Measurements from ENCODE around the gene PDE6C.

Gene PDE6C

GRCh38 chr10:93612311-93612710 lies at the start of gene PDE6C:
PDE6C (plus strand) TSS chr10:93612537; CDS start chr10:93612726, 189 bp downstream.
- DNase-seq, result no peak

GRCh38 chr10:93565446-93565845 lies 46.9 kb upstream of the PDE6C start:
- DNase-seq, result no peak

- DNase-seq, result no peak
Measured at GRCh38 chr10:93566435-93567276, 45.7 kb upstream of the PDE6C start, which contains the start of gene FFAR4. FFAR4 (plus strand) TSS chr10:93566665; CDS start chr10:93566721, 56 bp downstream.

GRCh38 chr10:93567277-93568104 lies 44.8 kb upstream of the PDE6C start:
- no peak for DNase-seq

GRCh38 chr10:93568105-93568390 lies 44.3 kb upstream of the PDE6C start:
- DNase-seq, result no peak

GRCh38 chr10:93570383-93570782 lies 42.0 kb upstream of the PDE6C start:
- DNase-seq, result no peak

- no peak for DNase-seq
Measured at GRCh38 chr10:93572606-93573005, 39.7 kb upstream of the PDE6C start.

GRCh38 chr10:93573051-93573909 lies 39.1 kb upstream of the PDE6C start:
- DNase-seq, result no peak

- no peak for DNase-seq
Measured at GRCh38 chr10:93573924-93574323, 38.4 kb upstream of the PDE6C start.

- DNase-seq, result no peak
Measured at GRCh38 chr10:93576888-93577287, 35.4 kb upstream of the PDE6C start.

GRCh38 chr10:93577565-93577964 lies 34.8 kb upstream of the PDE6C start:
- DNase-seq, result no peak

GRCh38 chr10:93579089-93579488 lies 33.2 kb upstream of the PDE6C start:
- no peak for DNase-seq

- no peak for DNase-seq
Measured at GRCh38 chr10:93579985-93580711, 32.2 kb upstream of the PDE6C start.

GRCh38 chr10:93580828-93581227 lies 31.5 kb upstream of the PDE6C start:
- no peak for DNase-seq

- DNase-seq, result no peak
Measured at GRCh38 chr10:93584445-93584844, 27.9 kb upstream of the PDE6C start.

GRCh38 chr10:93589648-93590562 lies 22.4 kb upstream of the PDE6C start:
- no peak for DNase-seq

- no peak for DNase-seq
Measured at GRCh38 chr10:93590638-93591037, 21.7 kb upstream of the PDE6C start.

- DNase-seq, result no peak
Measured at GRCh38 chr10:93591065-93591808, 21.1 kb upstream of the PDE6C start.

- no peak for DNase-seq
Measured at GRCh38 chr10:93593254-93593653, 19.1 kb upstream of the PDE6C start.

- no peak for DNase-seq
Measured at GRCh38 chr10:93593749-93594148, 18.6 kb upstream of the PDE6C start.

- no peak for DNase-seq
Measured at GRCh38 chr10:93594518-93594917, 17.8 kb upstream of the PDE6C start.

All from kidney glomerular epithelial cell (primary cell).